Duodenal mucosa (tissue), 2 donors: ENCODE measurements around the gene NDUFV2.
"Not testable (repeated sequence)": the region's sequence is repeated elsewhere in the genome, so short reads cannot be mapped to it uniquely, and the experiment has no call there.

ENCODE experiments used
- H3K27ac ChIP-seq: one replicate; pipeline ENCODE4 v1.7.0; 2013; ENCODE audit warnings: low read depth, low read length
- H3K27me3 ChIP-seq, 2 donors: one replicate each; pipeline ENCODE4 v1.7.0; 2013; ENCODE audit warnings: low read length in 2 of 2, control low read depth in 1 of 2; ENCODE audit not compliant: insufficient read depth in 2 of 2, control insufficient read depth in 1 of 2
- H3K36me3 ChIP-seq, 2 donors: one replicate each; pipeline ENCODE4 v1.7.0; 2013; ENCODE audit warnings: low read length in 2 of 2, control low read depth in 1 of 2; ENCODE audit not compliant: insufficient read depth in 2 of 2, control insufficient read depth in 1 of 2
- H3K4me1 ChIP-seq, 2 donors: one replicate each; pipeline ENCODE4 v1.7.0; 2013; ENCODE audit warnings: low read length in 2 of 2, control low read depth in 1 of 2; ENCODE audit not compliant: insufficient read depth in 2 of 2, control insufficient read depth in 1 of 2
- H3K4me3 ChIP-seq, 2 donors: one replicate each; pipeline ENCODE4 v1.7.0; 2013; ENCODE audit warnings: low read length in 2 of 2, low read depth in 1 of 2
- H3K9ac ChIP-seq, 2 donors: one replicate each; pipeline ENCODE4 v1.7.0; 2013; ENCODE audit warnings: low read length in 2 of 2, low read depth in 1 of 2
- H3K9me3 ChIP-seq, 2 donors: one replicate each; pipeline ENCODE4 v1.7.0; 2013; ENCODE audit warnings: low read length in 2 of 2, control low read depth in 1 of 2; ENCODE audit not compliant: control insufficient read depth in 1 of 2

NDUFV2 gene

DNA sequence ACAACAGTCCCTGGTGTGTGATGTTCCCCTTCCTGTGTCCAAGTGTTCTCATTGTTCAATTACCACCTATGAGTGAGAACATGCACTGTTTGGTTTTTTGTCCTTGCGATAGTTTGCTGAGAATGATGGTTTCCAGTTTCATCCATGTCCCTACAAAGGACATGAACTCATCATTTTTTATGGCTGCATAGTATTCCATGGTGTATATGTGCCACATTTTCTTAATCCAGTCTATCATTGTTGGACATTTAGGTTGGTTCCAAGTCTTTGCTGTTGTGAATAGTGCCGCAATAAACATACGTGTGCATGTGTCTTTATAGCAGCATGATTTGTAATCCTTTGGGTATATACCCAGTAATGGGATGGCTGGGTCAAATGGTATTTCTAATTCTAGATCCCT lies 63.4 kb downstream of the NDUFV2 start:
- H3K9ac ChIP-seq, H3K27ac ChIP-seq, H3K4me3 ChIP-seq, H3K4me1 ChIP-seq, H3K36me3 ChIP-seq, H3K27me3 ChIP-seq: not testable (repeated sequence)
- peaks cover 6 to 14% of the 10 kb centered on the region in 2 donors for H3K9me3 ChIP-seq

DNA sequence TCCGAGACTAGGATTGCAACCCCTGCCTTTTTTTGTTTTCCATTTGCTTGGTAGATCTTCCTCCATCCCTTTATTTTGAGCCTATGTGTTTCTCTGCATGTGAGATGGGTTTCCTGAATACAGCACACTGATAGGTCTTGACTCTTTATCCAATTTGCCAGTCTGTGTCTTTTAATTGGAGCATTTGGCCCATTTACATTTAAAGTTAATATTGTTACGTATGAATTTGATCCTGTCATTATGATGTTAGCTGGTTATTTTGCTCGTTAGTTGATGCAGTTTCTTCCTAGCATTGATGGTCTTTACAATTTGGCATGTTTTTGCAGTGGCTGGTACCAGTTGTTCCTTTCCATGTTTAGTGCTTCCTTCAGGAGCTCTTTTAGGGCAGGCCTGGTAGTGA lies 67.0 kb downstream of the NDUFV2 start:
- H3K9ac ChIP-seq, H3K4me3 ChIP-seq, H3K27me3 ChIP-seq, H3K9me3 ChIP-seq, H3K36me3 ChIP-seq, H3K4me1 ChIP-seq, H3K27ac ChIP-seq: not testable (repeated sequence)

DNA sequence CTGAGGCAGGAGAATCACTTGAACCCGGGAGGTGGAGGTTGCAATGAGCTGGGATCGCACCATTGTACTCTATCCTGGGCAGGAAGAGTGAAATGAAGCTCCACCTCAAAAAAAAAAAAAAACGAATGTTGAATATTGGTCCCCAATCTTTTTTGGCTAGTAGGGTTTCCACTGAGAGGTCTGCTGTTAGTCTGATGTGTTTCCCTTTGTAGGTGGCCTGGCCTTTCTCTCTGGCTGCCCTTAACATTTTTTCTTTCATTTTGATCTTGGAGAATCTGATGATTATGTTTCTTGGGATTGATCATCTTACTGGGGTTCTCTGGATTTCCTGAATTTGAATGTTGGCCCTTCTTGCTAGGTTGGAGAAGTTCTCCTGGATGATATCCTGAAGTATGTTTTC lies 69.4 kb downstream of the NDUFV2 start:
- not testable (repeated sequence) for H3K9me3 ChIP-seq, H3K4me3 ChIP-seq, H3K4me1 ChIP-seq, H3K27me3 ChIP-seq, H3K27ac ChIP-seq, H3K36me3 ChIP-seq, H3K9ac ChIP-seq

DNA sequence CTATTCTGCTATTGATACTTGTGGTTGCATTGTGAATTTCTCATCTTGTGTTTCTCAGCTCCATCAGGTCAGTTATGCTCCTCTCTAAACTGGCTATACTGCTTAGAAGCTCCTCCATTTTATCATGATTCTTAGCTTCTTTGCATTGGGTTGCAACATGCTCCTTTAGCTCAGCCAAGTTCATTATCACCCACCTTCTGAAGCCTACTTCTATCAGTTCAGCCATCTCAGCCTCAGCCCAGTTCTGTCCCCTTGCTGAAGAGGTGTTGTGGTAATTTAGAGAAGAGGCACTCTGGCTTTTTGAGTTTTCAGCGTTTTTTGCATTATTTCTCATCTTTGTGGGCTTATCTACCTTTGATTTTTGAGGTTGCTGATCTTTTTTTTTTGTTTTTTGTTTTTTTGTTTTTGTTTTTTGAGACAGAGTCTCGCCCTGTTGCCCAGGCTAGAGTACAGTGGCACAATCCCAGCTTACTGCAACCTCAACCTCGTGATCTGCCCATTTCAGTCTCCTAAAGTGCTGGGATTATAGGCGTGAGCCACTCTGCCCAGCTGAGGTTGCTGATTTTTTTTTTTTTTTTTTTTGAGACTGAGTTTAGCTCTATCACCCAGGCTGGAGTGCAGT lies 70.1 kb downstream of the NDUFV2 start:
- Histone ChIP-seq H3K4me1 (peaks cover 0 to 3% of the 10 kb centered on the region in 2 donors), H3K9ac (no peak overlapping the region), H3K36me3 (no peaks in the 10 kb centered on the region), H3K9me3 (no peaks in the 10 kb centered on the region), H3K27ac (no peak overlapping the region), H3K27me3 (no peaks in the 10 kb centered on the region), H3K4me3 (no peak overlapping the region)

DNA sequence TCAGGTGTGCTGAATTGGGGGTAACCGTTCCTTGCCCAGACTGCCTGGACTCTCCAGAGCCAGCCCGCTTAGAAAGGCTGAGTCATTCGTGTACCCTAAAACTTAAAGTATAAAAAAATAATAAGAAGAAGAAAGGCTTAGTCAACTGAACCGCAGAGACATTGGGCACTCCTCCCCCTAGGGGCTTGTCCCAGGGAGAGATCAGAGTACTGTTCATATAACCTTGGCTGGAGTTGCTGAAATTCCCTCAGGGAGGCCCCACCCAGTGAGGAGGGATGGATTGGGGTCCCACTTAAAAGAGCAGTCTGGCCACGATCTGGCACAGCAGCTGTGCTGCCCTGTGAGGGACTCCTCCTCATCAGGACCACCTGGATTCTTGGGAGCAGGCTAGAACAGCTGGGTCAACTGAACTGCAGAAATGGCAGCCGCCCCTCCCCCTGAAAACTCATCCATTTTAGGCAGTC lies 71.3 kb downstream of the NDUFV2 start:
- peaks cover 0 to 3% of the 10 kb centered on the region in 2 donors for H3K4me1 ChIP-seq
- H3K36me3 ChIP-seq = no peaks in the 10 kb centered on the region
- no peaks in the 10 kb centered on the region for H3K27me3 ChIP-seq
- no peak overlapping the region for H3K9ac ChIP-seq
- H3K4me3 ChIP-seq = no peak overlapping the region
- no peaks in the 10 kb centered on the region for H3K9me3 ChIP-seq
- H3K27ac ChIP-seq = no peak overlapping the region

DNA sequence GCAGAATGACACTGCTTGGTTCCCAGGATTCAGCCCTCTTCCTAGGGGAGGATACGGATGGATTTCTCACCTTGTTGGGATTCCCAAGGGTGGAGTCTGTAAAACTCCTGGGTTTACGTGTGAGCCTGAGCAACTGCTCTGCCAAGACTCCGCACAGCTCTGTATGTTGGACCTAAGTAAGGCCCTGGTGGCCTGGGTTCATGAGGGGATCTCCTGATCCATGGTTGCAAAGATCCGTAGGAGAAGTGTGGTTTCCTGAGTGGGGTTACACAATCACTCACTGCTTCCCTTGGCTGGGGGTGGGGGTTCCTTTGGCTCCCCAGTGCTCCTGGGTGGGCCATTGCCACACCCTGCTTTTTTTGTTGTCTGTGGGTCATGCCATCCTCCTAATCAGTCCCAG lies 71.8 kb downstream of the NDUFV2 start:
- H3K4me1 ChIP-seq = peaks cover 0 to 3% of the 10 kb centered on the region in 2 donors

DNA sequence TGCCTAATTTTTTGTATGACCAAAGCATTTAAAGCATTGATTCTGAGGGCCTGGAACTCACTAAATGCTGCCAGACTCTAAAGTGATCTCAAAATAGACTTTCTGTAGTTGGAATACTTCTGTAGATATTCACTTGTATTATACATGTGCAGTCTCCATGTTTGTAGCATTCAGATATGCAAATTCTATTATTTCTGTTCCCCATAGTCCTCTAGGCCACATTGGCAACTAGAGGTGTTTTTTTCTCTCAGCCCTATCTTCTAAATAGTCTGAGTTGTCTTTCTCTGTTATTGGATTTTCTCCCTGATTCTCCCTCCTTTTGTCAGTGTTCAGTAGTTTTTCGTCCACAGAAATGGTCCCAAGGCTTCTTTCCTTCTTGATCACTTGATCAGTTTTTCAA lies 72.6 kb downstream of the NDUFV2 start:
- Histone ChIP-seq H3K27ac (no peak overlapping the region), H3K36me3 (no peaks in the 10 kb centered on the region), H3K4me3 (no peak overlapping the region), H3K27me3 (no peaks in the 10 kb centered on the region), H3K4me1 (peaks cover 0 to 3% of the 10 kb centered on the region in 2 donors), H3K9me3 (no peaks in the 10 kb centered on the region), H3K9ac (no peak overlapping the region)

More for the DNA sequence above, 71.8 kb downstream of the NDUFV2 start:
- Histone ChIP-seq H3K36me3 (no peaks in the 10 kb centered on the region), H3K27ac (no peak overlapping the region), H3K9me3 (no peaks in the 10 kb centered on the region), H3K4me3 (no peak overlapping the region), H3K9ac (no peak overlapping the region), H3K27me3 (no peaks in the 10 kb centered on the region)

DNA sequence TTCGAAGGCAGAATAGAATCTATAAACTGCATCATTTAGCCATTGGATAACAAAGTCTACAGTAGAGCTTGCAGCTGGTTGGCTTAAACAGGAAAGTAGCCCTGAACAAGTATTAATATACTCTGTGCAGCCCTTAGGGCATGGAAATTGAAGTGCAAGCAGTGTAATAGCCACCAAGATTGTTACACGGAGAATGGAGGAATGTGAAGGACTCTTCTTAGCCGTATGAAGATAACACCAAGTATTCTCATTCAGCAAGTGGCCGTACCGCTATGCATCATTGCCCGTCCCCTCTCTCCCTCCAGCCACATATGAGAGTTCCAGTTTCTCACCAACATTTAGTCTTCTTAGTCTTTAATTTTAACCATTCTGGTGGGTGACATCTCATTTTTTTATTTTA lies 74.5 kb downstream of the NDUFV2 start:
- H3K4me3 ChIP-seq = no peak overlapping the region
- no peak overlapping the region for H3K27ac ChIP-seq
- no peaks in the 10 kb centered on the region for H3K36me3 ChIP-seq
- H3K4me1 ChIP-seq = peaks cover 0 to 3% of the 10 kb centered on the region in 2 donors
- H3K9ac ChIP-seq = no peak overlapping the region
- no peaks in the 10 kb centered on the region for H3K9me3 ChIP-seq
- H3K27me3 ChIP-seq = no peaks in the 10 kb centered on the region

DNA sequence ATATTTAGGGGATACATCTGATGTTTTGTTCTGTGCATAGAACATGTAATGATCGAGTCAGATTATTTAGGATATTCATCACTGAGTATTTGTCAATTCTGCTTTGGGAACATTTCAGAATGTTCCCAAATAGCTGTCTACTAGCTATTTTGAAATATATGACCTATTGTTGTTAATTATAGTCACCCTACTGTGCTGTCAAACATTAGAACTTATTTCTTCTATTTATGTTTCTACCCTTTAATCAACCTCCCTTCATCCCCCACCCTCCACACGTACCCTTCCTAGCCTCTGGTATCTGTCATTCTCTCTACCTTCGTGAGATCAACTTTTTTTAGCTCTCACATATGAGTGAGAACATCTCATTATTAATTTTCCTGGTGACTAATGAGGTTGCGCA lies 75.0 kb downstream of the NDUFV2 start:
- H3K4me1 ChIP-seq = peaks cover 0 to 3% of the 10 kb centered on the region in 2 donors
- H3K4me3 ChIP-seq = no peak overlapping the region
- peaks cover 0 to 2% of the 10 kb centered on the region in 2 donors for H3K36me3 ChIP-seq
- H3K9ac ChIP-seq = no peak overlapping the region
- H3K27me3 ChIP-seq = no peaks in the 10 kb centered on the region
- no peak overlapping the region for H3K27ac ChIP-seq
- H3K9me3 ChIP-seq = no peaks in the 10 kb centered on the region

DNA sequence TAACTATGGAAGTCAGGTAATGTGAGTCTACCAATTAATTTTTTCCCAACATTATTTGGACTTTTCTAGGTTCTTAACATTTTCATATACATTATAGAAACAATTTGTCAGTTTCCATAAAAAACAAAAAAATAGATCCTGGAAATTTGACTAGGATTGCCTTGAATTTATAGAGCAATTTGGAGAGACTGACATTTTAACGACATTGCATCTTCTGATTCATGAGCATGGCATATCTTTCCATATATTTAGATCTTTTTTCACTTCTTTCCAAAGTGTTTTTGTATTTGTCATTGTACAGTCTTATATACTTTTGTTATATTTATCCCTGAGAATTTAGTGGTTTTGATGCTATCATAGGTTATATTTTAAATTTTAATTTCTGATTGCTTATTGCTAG lies 76.1 kb downstream of the NDUFV2 start:
- Histone ChIP-seq H3K36me3 (peaks cover 0 to 6% of the 10 kb centered on the region in 2 donors), H3K4me3 (no peak overlapping the region), H3K27me3 (no peaks in the 10 kb centered on the region), H3K4me1 (peaks cover 0 to 2% of the 10 kb centered on the region in 2 donors), H3K27ac (no peak overlapping the region), H3K9me3 (no peaks in the 10 kb centered on the region), H3K9ac (no peak overlapping the region)

DNA sequence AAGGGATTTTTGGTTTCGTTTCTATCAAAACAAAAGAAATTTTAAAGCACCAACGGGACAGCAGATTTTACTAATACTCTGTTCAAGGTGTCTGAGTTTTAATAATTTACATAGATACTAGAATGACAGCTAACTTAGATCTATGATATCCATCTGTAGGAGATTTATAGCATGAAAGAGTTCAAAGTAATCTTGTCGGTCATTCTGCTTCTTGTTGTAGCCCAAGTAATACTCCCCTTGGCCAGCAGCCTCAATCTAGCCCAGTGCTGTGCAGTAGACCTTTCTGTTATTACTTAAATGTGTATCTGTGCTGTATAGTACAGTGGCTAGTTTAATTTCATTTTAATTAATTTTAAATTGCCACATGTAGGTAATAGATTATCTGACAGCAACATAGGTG lies 78.8 kb downstream of the NDUFV2 start:
- Histone ChIP-seq H3K27me3 (no peaks in the 10 kb centered on the region), H3K27ac (no peak overlapping the region), H3K4me1 (peaks cover 0 to 10% of the 10 kb centered on the region in 2 donors), H3K9me3 (no peaks in the 10 kb centered on the region), H3K4me3 (no peak overlapping the region), H3K9ac (no peak overlapping the region), H3K36me3 (peaks cover 0 to 9% of the 10 kb centered on the region in 2 donors)
